ENCODE results near the gene F2R.
"Not testable (repeated sequence)": the region's sequence is repeated elsewhere in the genome, so short reads cannot be mapped to it uniquely, and the experiment has no call there.

The F2R gene

GRCh38 chr5:76766746-76767145 is 50.8 kb downstream of the F2R start:
- Histone ChIP-seq H3K9me3 (ENCODE audit: control insufficient read depth, low read length) (no peaks in the 10 kb centered on the region), H3K27ac (ENCODE audit: insufficient read depth, low read depth, low read length, poor library complexity, severe bottlenecking) (no peak overlapping the region), H3K4me1 (ENCODE audit: control insufficient read depth, insufficient read depth, low read length) (no peaks in the 10 kb centered on the region), H3K27me3 (ENCODE audit: control insufficient read depth, insufficient read depth, low read length, poor library complexity, severe bottlenecking) (no peaks in the 10 kb centered on the region), H3K36me3 (ENCODE audit: control insufficient read depth, insufficient read depth, low read length) (no peaks in the 10 kb centered on the region), H3K4me3 (ENCODE audit: insufficient read depth, low read depth, low read length) (no peak overlapping the region)
- WGBS, 2 experiments = 87 to 93% methylated on average over 2 of the region's 2 CpGs

GRCh38 chr5:76771041-76771440 is 55.1 kb downstream of the F2R start:
- not testable (repeated sequence) for H3K27ac ChIP-seq (ENCODE audit: insufficient read depth, low read depth, low read length, poor library complexity, severe bottlenecking)
- 91 to 94% methylated on average over 14 of the region's 14 CpGs for WGBS, 2 experiments

GRCh38 chr5:76771705-76772405 is 55.9 kb downstream of the F2R start:
- no peak overlapping the region for H3K27ac ChIP-seq (ENCODE audit: insufficient read depth, low read depth, low read length, poor library complexity, severe bottlenecking)
- no peaks in the 10 kb centered on the region for H3K36me3 ChIP-seq (ENCODE audit: control insufficient read depth, insufficient read depth, low read length)
- no peaks in the 10 kb centered on the region for H3K9me3 ChIP-seq (ENCODE audit: control insufficient read depth, low read length)
- H3K4me1 ChIP-seq (ENCODE audit: control insufficient read depth, insufficient read depth, low read length) = no peaks in the 10 kb centered on the region
- no peaks in the 10 kb centered on the region for H3K27me3 ChIP-seq (ENCODE audit: control insufficient read depth, insufficient read depth, low read length, poor library complexity, severe bottlenecking)
- H3K4me3 ChIP-seq (ENCODE audit: insufficient read depth, low read depth, low read length) = no peak overlapping the region
- WGBS, 2 experiments = 79 to 93% methylated on average over 3 of the region's 3 CpGs

More at GRCh38 chr5:76771041-76771440, 55.1 kb downstream of the F2R start:
- not testable (repeated sequence) for H3K9me3 ChIP-seq (ENCODE audit: control insufficient read depth, low read length); H3K4me3 ChIP-seq (ENCODE audit: insufficient read depth, low read depth, low read length); H3K4me1 ChIP-seq (ENCODE audit: control insufficient read depth, insufficient read depth, low read length); H3K27me3 ChIP-seq (ENCODE audit: control insufficient read depth, insufficient read depth, low read length, poor library complexity, severe bottlenecking); H3K36me3 ChIP-seq (ENCODE audit: control insufficient read depth, insufficient read depth, low read length)

GRCh38 chr5:76775921-76776320 is 60.0 kb downstream of the F2R start:
- H3K27ac ChIP-seq (ENCODE audit: insufficient read depth, low read depth, low read length, poor library complexity, severe bottlenecking) = no peak overlapping the region
- H3K9me3 ChIP-seq (ENCODE audit: control insufficient read depth, low read length) = no peaks in the 10 kb centered on the region
- no peaks in the 10 kb centered on the region for H3K4me1 ChIP-seq (ENCODE audit: control insufficient read depth, insufficient read depth, low read length)
- WGBS, 2 experiments = 84 to 85% methylated on average over 5 of the region's 5 CpGs
- no peaks in the 10 kb centered on the region for H3K27me3 ChIP-seq (ENCODE audit: control insufficient read depth, insufficient read depth, low read length, poor library complexity, severe bottlenecking)
- H3K4me3 ChIP-seq (ENCODE audit: insufficient read depth, low read depth, low read length) = no peak overlapping the region
- H3K36me3 ChIP-seq (ENCODE audit: control insufficient read depth, insufficient read depth, low read length) = no peaks in the 10 kb centered on the region

GRCh38 chr5:76776391-76776790 is 60.5 kb downstream of the F2R start:
- H3K27me3 ChIP-seq (ENCODE audit: control insufficient read depth, insufficient read depth, low read length, poor library complexity, severe bottlenecking) = no peaks in the 10 kb centered on the region
- WGBS, 2 experiments = 97 to 100% methylated on average over 2 of the region's 2 CpGs

GRCh38 chr5:76780616-76781015 is 64.7 kb downstream of the F2R start:
- H3K27ac ChIP-seq (ENCODE audit: insufficient read depth, low read depth, low read length, poor library complexity, severe bottlenecking); H3K27me3 ChIP-seq (ENCODE audit: control insufficient read depth, insufficient read depth, low read length, poor library complexity, severe bottlenecking); H3K4me1 ChIP-seq (ENCODE audit: control insufficient read depth, insufficient read depth, low read length); H3K9me3 ChIP-seq (ENCODE audit: control insufficient read depth, low read length); H3K4me3 ChIP-seq (ENCODE audit: insufficient read depth, low read depth, low read length); H3K36me3 ChIP-seq (ENCODE audit: control insufficient read depth, insufficient read depth, low read length): not testable (repeated sequence)
- 97% methylated on average over 4 of the region's 4 CpGs for WGBS, 2 experiments

More at GRCh38 chr5:76776391-76776790, 60.5 kb downstream of the F2R start:
- no peak overlapping the region for H3K4me3 ChIP-seq (ENCODE audit: insufficient read depth, low read depth, low read length)
- no peaks in the 10 kb centered on the region for H3K9me3 ChIP-seq (ENCODE audit: control insufficient read depth, low read length)
- H3K27ac ChIP-seq (ENCODE audit: insufficient read depth, low read depth, low read length, poor library complexity, severe bottlenecking) = no peak overlapping the region
- no peaks in the 10 kb centered on the region for H3K4me1 ChIP-seq (ENCODE audit: control insufficient read depth, insufficient read depth, low read length)
- no peaks in the 10 kb centered on the region for H3K36me3 ChIP-seq (ENCODE audit: control insufficient read depth, insufficient read depth, low read length)

GRCh38 chr5:76781775-76782174 is 65.8 kb downstream of the F2R start:
- Histone ChIP-seq H3K36me3 (ENCODE audit: control insufficient read depth, insufficient read depth, low read length) (no peaks in the 10 kb centered on the region), H3K4me1 (ENCODE audit: control insufficient read depth, insufficient read depth, low read length) (no peaks in the 10 kb centered on the region), H3K27me3 (ENCODE audit: control insufficient read depth, insufficient read depth, low read length, poor library complexity, severe bottlenecking) (no peaks in the 10 kb centered on the region), H3K9me3 (ENCODE audit: control insufficient read depth, low read length) (no peaks in the 10 kb centered on the region), H3K4me3 (ENCODE audit: insufficient read depth, low read depth, low read length) (no peak overlapping the region), H3K27ac (ENCODE audit: insufficient read depth, low read depth, low read length, poor library complexity, severe bottlenecking) (no peak overlapping the region)
- WGBS, 2 experiments = 81 to 84% methylated on average over 10 of the region's 10 CpGs

GRCh38 chr5:76782444-76782843 is 66.5 kb downstream of the F2R start:
- no peaks in the 10 kb centered on the region for H3K27me3 ChIP-seq (ENCODE audit: control insufficient read depth, insufficient read depth, low read length, poor library complexity, severe bottlenecking)
- H3K4me3 ChIP-seq (ENCODE audit: insufficient read depth, low read depth, low read length) = no peak overlapping the region
- H3K4me1 ChIP-seq (ENCODE audit: control insufficient read depth, insufficient read depth, low read length) = no peaks in the 10 kb centered on the region
- H3K36me3 ChIP-seq (ENCODE audit: control insufficient read depth, insufficient read depth, low read length) = no peaks in the 10 kb centered on the region
- 96 to 98% methylated on average over 3 of the region's 3 CpGs for WGBS, 2 experiments
- no peaks in the 10 kb centered on the region for H3K9me3 ChIP-seq (ENCODE audit: control insufficient read depth, low read length)
- H3K27ac ChIP-seq (ENCODE audit: insufficient read depth, low read depth, low read length, poor library complexity, severe bottlenecking) = no peak overlapping the region

Data from ectodermal cell (in vitro differentiated cells).